Uterus (tissue), 4 donors: ENCODE results near the gene E2F2. TPM values are rescaled to one million over a fixed set of nuclear protein-coding genes. Genes with fewer than 3 reads are reported as not detected.

Experiments used
- DNase-seq, 2 donors: peaks; one replicate each; pipeline ENCODE4 v3.0.0-alpha.2; 2019 to 2020
- H3K27ac ChIP-seq, 2 donors: fragments of 200-600 bp; sonication (generic); 1 replicate in 1 of 2; 2 replicates in 1 of 2; pipeline ENCODE4 v1.5.1; 2016 to 2018
- H3K27me3 ChIP-seq, 2 donors: fragments of 200-600 bp; sonication (generic); one replicate each; pipeline ENCODE4 v1.5.1; 2018 to 2019; ENCODE audit warnings: control low read depth in 1 of 2
- H3K36me3 ChIP-seq, 2 donors: fragments of 200-600 bp; sonication (generic); one replicate each; pipeline ENCODE4 v1.5.1; 2019; ENCODE audit warnings: control low read depth in 1 of 2
- H3K4me1 ChIP-seq, 2 donors: fragments of 200-600 bp; sonication (generic); one replicate each; pipeline ENCODE4 v1.5.1; 2018 to 2019; ENCODE audit warnings: control low read depth in 1 of 2
- H3K4me3 ChIP-seq, 2 donors: fragments of 200-600 bp; sonication (generic); 1 replicate in 1 of 2; 2 replicates in 1 of 2; pipeline ENCODE4 v1.5.1; 2018 to 2019; ENCODE audit warnings: mild to moderate bottlenecking in 1 of 2
- H3K9me3 ChIP-seq, 2 donors: fragments of 200-600 bp; sonication (generic); one replicate each; pipeline ENCODE4 v1.5.1; 2019; ENCODE audit warnings: control low read depth in 1 of 2
- CTCF ChIP-seq, 4 experiments: fragments of 200-600 bp in 2 of 4; fragments of 450-650 bp in 2 of 4; sonication (generic) in 2 of 4; IDR thresholded peaks; one replicate each; pipeline ENCODE4 v1.5.1; 2016 to 2019; ENCODE audit warnings: antibody characterized with exemption in 4 of 4, mild to moderate bottlenecking in 2 of 4, moderate library complexity in 1 of 4
- POLR2A ChIP-seq, 2 donors: fragments of 450-650 bp; IDR thresholded peaks; one replicate each; pipeline ENCODE4 v1.6.1; 2016; ENCODE audit warnings: antibody characterized with exemption in 2 of 2, mild to moderate bottlenecking in 1 of 2, moderate library complexity in 1 of 2
- intact Hi-C: fragments of 100-400 bp; cut with DNase I; formaldehyde crosslinking; loops from one replicate; pipeline ENCODE4 v1.15.1; 2023; ENCODE audit warnings: low total_unique reads
- total RNA-seq, 4 donors: library from RNA; depleted of rRNA in 3 of 4; stranded (reverse); fragments of >200 nt in 3 of 4; gene quantifications; one replicate each; pipeline versions ENCODE4 v1.1.0 to v1.2.4, GENCODE V29; 2014 to 2023
- donor health status: DM: yes; HTN: yes; CAD: no.

Gene E2F2
- total RNA-seq, 4 donors from 2014 or later: 0.12 to 4.4 TPM; not detected in 2

- DNase-seq: no peak
- no peaks in the 10 kb centered on the region for H3K9me3 ChIP-seq
- no peak overlapping the region for H3K27ac ChIP-seq
- no peak overlapping the region for H3K4me3 ChIP-seq
- intact Hi-C loops: no loop called here
- no peak for TF ChIP-seq POLR2A (IDR thresholded peaks at IDR 0.05)
- no peak for TF ChIP-seq CTCF (IDR thresholded peaks at IDR 0.05)
- no peaks in the 10 kb centered on the region for H3K27me3 ChIP-seq
- H3K4me1 ChIP-seq: peaks cover 0 to 11% of the 10 kb centered on the region in 2 donors
- no peaks in the 10 kb centered on the region for H3K36me3 ChIP-seq
Observed at GRCh38 chr1:23565776-23566175, 34.7 kb upstream of the E2F2 start.

- no peaks in the 10 kb centered on the region for H3K9me3 ChIP-seq
- H3K4me1 ChIP-seq: peaks cover 0 to 11% of the 10 kb centered on the region in 2 donors
- DNase-seq: no peak
- no peaks in the 10 kb centered on the region for H3K27me3 ChIP-seq
- H3K36me3 ChIP-seq: no peaks in the 10 kb centered on the region
- no peak overlapping the region for H3K4me3 ChIP-seq
- TF ChIP-seq POLR2A (IDR thresholded peaks at IDR 0.05) (no peak), CTCF (IDR thresholded peaks at IDR 0.05) (no peak)
- intact Hi-C loops: no loop called here
- H3K27ac ChIP-seq: peak overlapping the region in 1 of 2 donors; percentile 82
Observed at GRCh38 chr1:23564529-23565122, 33.6 kb upstream of the E2F2 start.

GRCh38 chr1:23563755-23564374, 32.8 kb upstream of the E2F2 start:
- no peaks in the 10 kb centered on the region for H3K36me3 ChIP-seq
- no peak for DNase-seq
- no peaks in the 10 kb centered on the region for H3K27me3 ChIP-seq
- peak overlapping the region; percentile 82 to 90 for H3K27ac ChIP-seq
- intact Hi-C loops: no loop called here
- TF ChIP-seq POLR2A (IDR thresholded peaks at IDR 0.05) (no peak), CTCF (IDR thresholded peaks at IDR 0.05) (no peak)
- H3K9me3 ChIP-seq: no peaks in the 10 kb centered on the region
- H3K4me3 ChIP-seq: no peak overlapping the region
- peaks cover 0 to 9% of the 10 kb centered on the region in 2 donors for H3K4me1 ChIP-seq

GRCh38 chr1:23563003-23563402, 32.0 kb upstream of the E2F2 start:
- intact Hi-C loops: no loop called here
- H3K27me3 ChIP-seq: no peaks in the 10 kb centered on the region
- no peak for TF ChIP-seq CTCF (IDR thresholded peaks at IDR 0.05)
- TF ChIP-seq POLR2A (IDR thresholded peaks at IDR 0.05): no peak
- no peaks in the 10 kb centered on the region for H3K36me3 ChIP-seq
- no peaks in the 10 kb centered on the region for H3K9me3 ChIP-seq
- no peak for DNase-seq
- no peak overlapping the region for H3K4me3 ChIP-seq
- peak overlapping the region; percentile 82 to 90 for H3K27ac ChIP-seq
- peaks cover 0 to under 1% of the 10 kb centered on the region in 2 donors for H3K4me1 ChIP-seq

- Histone ChIP-seq H3K4me3 (no peak overlapping the region), H3K27ac (peak overlapping the region; percentile 82 to 90), H3K4me1 (no peaks in the 10 kb centered on the region), H3K36me3 (no peaks in the 10 kb centered on the region), H3K27me3 (no peaks in the 10 kb centered on the region), H3K9me3 (no peaks in the 10 kb centered on the region)
- TF ChIP-seq POLR2A (IDR thresholded peaks at IDR 0.05) (peak; percentile 49 to 71), CTCF (IDR thresholded peaks at IDR 0.05) (no peak)
- intact Hi-C loops: no loop called here
- peak; percentile 92 to 95 for DNase-seq
Observed at GRCh38 chr1:23562137-23562876, 31.3 kb upstream of the E2F2 start.
